Measurements from ENCODE around the gene MROH8.
"Not testable (repeated sequence)": the region's sequence is repeated elsewhere in the genome, so short reads cannot be mapped to it uniquely, and the experiment has no call there.

The MROH8 gene

GRCh38 chr20:37081717-37082289 lies 97.5 kb downstream of the MROH8 start:
- peak; percentile 24 to 42 (median 36) for DNase-seq

- DNase-seq = no peak
Observed at GRCh38 chr20:37077009-37077408, 102.3 kb downstream of the MROH8 start.

DNA sequence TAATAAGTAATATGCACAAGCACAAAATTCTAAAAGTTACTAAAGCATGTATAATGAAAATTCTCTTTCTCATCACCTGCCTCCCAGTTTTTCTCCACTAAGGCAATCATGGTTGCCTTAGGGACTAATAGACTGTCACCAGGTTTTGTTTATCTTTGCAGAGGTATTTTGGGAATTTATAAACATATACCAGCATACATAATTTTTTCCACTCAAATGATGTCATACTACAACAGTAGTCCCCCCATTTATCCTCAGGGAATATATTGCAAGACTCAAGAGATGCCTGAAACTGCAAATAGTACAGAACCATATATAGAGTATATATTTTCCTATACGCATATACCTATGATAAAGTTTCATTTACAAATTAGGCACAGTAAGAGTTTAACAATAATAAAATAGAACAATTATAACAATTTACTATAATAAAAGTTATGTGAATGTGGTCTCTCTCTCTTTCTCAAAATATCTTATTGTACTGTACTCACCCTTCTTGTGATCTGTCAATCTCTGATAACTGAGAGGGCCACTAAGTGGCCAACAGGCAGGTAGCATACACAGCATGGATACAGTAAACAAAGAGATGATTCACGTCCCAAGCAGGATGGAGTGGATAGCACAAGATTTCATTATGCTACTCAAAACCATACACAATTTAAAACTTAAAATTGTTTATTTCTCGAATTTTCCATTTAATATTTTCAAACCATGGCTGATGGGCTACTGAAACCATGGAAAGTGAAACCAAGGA lies 103.2 kb downstream of the MROH8 start:
- no peak for DNase-seq

DNA sequence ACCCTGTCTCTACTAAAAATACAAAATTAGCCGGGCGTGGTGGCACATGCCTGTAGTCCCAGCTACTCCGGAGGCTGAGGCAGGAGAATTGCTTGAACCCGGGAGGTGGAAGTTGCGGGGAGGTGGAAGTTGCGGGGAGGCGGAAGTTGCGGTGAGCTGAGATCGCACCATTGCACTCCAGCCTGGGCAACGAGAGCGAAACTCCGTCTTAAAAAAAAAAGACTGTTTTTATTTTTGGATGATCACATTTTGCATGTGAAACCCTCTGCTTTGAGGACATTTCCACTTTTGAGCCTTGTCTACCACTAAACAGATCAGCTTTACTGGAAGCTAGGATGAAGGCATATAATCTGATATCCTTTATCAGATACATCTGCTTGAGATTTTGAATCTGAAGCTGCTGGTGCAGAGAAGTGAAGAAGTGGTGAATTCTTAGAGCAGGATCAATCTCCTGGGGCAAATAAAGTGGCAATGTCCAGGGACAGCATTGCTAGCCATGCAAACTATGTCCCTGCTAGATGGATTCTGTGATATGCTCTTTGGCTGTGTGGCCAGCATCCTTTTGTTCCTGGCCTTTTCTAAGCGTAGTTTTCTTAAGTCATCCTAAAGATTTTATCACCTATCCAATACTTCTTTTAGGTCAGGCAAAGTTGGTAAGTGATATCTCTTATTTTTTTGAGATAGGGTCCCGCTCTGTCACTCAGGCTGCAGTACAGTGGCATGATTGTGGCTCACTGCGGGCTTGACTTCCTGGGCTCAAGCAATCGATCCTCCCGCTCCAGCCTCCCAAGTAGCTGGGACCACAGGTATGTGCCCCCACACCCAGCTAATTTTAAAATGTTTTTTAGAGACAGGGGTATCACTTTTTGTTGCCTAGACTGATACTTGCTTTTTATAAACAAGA lies 106.8 kb downstream of the MROH8 start:
- no peak for DNase-seq

DNA sequence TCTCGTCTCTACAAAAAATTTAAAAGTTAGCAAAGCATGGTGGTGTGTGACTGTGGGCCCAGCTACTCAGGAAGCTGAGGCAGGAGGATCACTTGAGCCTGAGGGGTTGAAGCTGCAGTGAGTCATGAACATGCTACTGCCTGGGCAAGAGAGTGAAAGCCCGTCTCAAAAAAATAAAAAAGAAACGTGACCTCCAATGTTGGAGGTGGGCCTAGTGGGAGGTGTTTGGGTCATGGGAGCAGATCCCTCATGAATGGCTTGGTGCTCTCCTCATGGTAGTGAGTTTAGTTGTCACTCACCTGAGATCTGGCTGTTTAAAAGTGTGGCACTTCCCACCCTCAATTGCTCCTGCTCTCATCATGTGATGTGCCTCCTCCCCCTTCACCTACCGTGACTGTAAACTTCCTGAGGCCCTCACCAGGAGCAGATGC lies 107.9 kb downstream of the MROH8 start:
- no peak for DNase-seq

DNA sequence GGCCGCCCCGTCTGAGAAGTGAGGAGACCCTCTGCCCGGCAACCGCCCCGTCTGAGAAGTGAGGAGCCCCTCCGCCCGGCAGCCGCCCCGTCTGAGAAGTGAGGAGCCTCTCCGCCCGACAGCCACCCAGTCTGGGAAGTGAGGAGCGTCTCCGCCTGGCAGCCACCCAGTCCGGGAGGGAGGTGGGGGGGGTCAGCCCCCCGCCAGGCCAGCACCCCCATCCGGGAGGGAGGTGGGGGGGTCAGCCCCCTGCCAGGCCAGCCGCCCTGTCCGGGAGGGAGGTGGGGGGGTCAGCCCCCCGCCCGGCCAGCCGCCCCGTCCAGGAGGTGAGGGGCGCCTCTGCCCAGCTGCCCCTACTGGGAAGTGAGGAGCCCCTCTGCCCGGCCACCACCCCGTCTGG lies 109.8 kb downstream of the MROH8 start:
- not testable (repeated sequence) for DNase-seq

DNA sequence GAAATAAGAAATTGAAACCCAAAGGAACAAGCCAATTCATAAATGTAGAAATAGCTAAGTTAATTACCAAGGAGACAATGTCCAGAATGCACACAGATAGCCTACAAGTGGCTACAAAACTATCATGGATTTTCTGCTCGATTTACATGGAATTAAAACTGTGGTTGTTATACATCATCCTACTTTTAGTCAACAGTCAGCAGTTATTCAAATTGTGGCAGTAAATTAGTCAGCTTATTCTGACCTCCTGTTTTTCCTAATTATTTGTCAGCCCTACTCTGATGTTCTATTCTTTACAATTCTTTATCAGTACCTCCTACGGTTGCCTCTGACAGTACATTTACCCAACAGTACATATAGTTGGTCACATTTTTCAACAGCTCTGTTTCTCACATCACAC lies 113.2 kb downstream of the MROH8 start:
- no peak for DNase-seq

GRCh38 chr20:37055276-37055675 lies 124.1 kb downstream of the MROH8 start:
- DNase-seq = no peak

GRCh38 chr20:37053230-37053950 lies 126.0 kb downstream of the MROH8 start:
- DNase-seq = peak in 2 of 3 donors; percentile 17 to 20

All from suppressor macrophage treated with lipopolysaccharide for 1 hour (primary cell).